AG09319 (cell line): ENCODE data around the gene EWSR1.

Experiments
- DNase-seq: peaks from one replicate; pipeline ENCODE4 v3.0.0-alpha.2; 2010; ENCODE audit warnings: low read depth; ENCODE audit errors: extremely low read depth
- CTCF ChIP-seq: IDR thresholded peaks from 2 replicates; pipeline ENCODE4 v1.5.1; 2011; ENCODE audit warnings: low read depth, mild to moderate bottlenecking, inconsistent platforms, low read length, moderate library complexity

Gene EWSR1

GRCh38 chr22:29275819-29276565, 7.9 kb downstream of the EWSR1 start:
- no peak for TF ChIP-seq CTCF
- no peak for DNase-seq

- DNase-seq: no peak
- TF ChIP-seq CTCF: no peak
Observed at GRCh38 chr22:29277927-29278326, 9.9 kb downstream of the EWSR1 start.

- TF ChIP-seq CTCF: no peak
Observed at GRCh38 chr22:29284196-29284595, 16.1 kb downstream of the EWSR1 start.

GRCh38 chr22:29288837-29289236, 20.8 kb downstream of the EWSR1 start:
- no peak for DNase-seq
- no peak for TF ChIP-seq CTCF

More at GRCh38 chr22:29284196-29284595, 16.1 kb downstream of the EWSR1 start:
- DNase-seq: no peak

- no peak for DNase-seq
- no peak for TF ChIP-seq CTCF
Observed at GRCh38 chr22:29290061-29290460, 22.0 kb downstream of the EWSR1 start.

- TF ChIP-seq CTCF: no peak
- DNase-seq: no peak
Observed at GRCh38 chr22:29291215-29291614, 23.1 kb downstream of the EWSR1 start.

- no peak for DNase-seq
- no peak for TF ChIP-seq CTCF
Observed at GRCh38 chr22:29292379-29292778, 24.3 kb downstream of the EWSR1 start.
